H1 (cell line): ENCODE data around the gene CARD14. TPM values are rescaled to one million over a fixed set of nuclear protein-coding genes. Genes with fewer than 3 reads are reported as not detected.

Experiments used
- CTCF ChIA-PET: fragments of 300-600 bp; sonication (Branson Sonifier 250); formaldehyde crosslinking; loops from one replicate; lab custom pipeline; 2021; ENCODE audit not compliant: partially characterized antibody; lab: Charles Lee
- POLR2A ChIA-PET: fragments of 300-600 bp; sonication (Branson Sonifier 250); formaldehyde crosslinking; loops from one replicate; lab custom pipeline; 2021; ENCODE audit warnings: inconsistent platforms; ENCODE audit not compliant: partially characterized antibody; lab: Charles Lee
- DNase-seq, 2 experiments: peaks; one replicate each; pipeline versions ENCODE4 v3.0.0 to v3.0.0-alpha.2; 2010 to 2022; ENCODE audit warnings: low spot score in 2 of 2, low read depth in 1 of 2, mixed read lengths in 1 of 2
- FAIRE-seq: peaks from 2 replicates; lab custom pipeline; 2011; peaks lifted over from hg19 to GRCh38; lab: Jason Lieb, UNC
- H2AFZ ChIP-seq: 2 replicates; pipeline ENCODE4 v1.8.1; 2012; ENCODE audit warnings: low read length, inconsistent platforms
- H2AK5ac ChIP-seq: 2 replicates; pipeline ENCODE4 v1.6.1; 2013; ENCODE audit warnings: low read depth, low read length
- H2BK120ac ChIP-seq: replicated peaks from 2 replicates; pipeline ENCODE3; 2013; ENCODE audit warnings: low read depth, low read length, inconsistent platforms
- H2BK12ac ChIP-seq: 2 replicates; pipeline ENCODE4 v1.6.1; 2013; ENCODE audit warnings: low read depth, low read length
- H2BK15ac ChIP-seq: 2 replicates; pipeline ENCODE4 v1.6.1; 2013; ENCODE audit warnings: low read length
- H2BK20ac ChIP-seq: 2 replicates; pipeline ENCODE4 v1.6.1; 2013; ENCODE audit warnings: low read length
- H2BK5ac ChIP-seq: 2 replicates; pipeline ENCODE4 v1.6.1; 2013; ENCODE audit warnings: low read depth, low read length
- H3K14ac ChIP-seq: 2 replicates; pipeline ENCODE4 v1.6.1; 2013; ENCODE audit warnings: inconsistent platforms; ENCODE audit not compliant: insufficient read length
- H3K18ac ChIP-seq: 2 replicates; pipeline ENCODE4 v1.6.1; 2013; ENCODE audit warnings: low read length; ENCODE audit errors: extremely low read depth
- H3K23ac ChIP-seq: 2 replicates; pipeline ENCODE4 v1.6.1; 2013; ENCODE audit warnings: inconsistent platforms; ENCODE audit not compliant: insufficient read length
- H3K23me2 ChIP-seq: 2 replicates; pipeline ENCODE4 v1.6.1; 2013; ENCODE audit warnings: low read depth, low read length
- H3K27ac ChIP-seq: 2 replicates; pipeline ENCODE4 v1.6.1; 2011; ENCODE audit warnings: low read depth, low read length, inconsistent platforms
- H3K27me3 ChIP-seq, 4 experiments: replicated peaks in 1 of 4; 1 replicate in 1 of 4; 2 replicates in 3 of 4; pipeline versions ENCODE4 v1.6.1 to v1.8.1; 2011 to 2013; ENCODE audit warnings: low read length in 3 of 4, mild to moderate bottlenecking in 3 of 4, inconsistent platforms in 2 of 4, mixed read lengths in 2 of 4, moderate library complexity in 1 of 4; ENCODE audit not compliant: control insufficient read depth in 3 of 4, insufficient read depth in 3 of 4; ENCODE audit errors: extremely low read depth in 1 of 4
- H3K36me3 ChIP-seq, 4 experiments: 2 replicates each; pipeline versions ENCODE4 v1.6.1 to v1.8.1; 2011 to 2013; ENCODE audit warnings: mild to moderate bottlenecking in 4 of 4, low read length in 3 of 4, moderate library complexity in 2 of 4, control low read depth in 1 of 4, inconsistent platforms in 1 of 4; ENCODE audit not compliant: insufficient read depth in 4 of 4, control insufficient read depth in 2 of 4
- H3K4ac ChIP-seq: replicated peaks from 2 replicates; pipeline ENCODE3; 2013; ENCODE audit warnings: low read length, low read depth, mixed read lengths, inconsistent platforms; ENCODE audit not compliant: insufficient read length
- H3K4me1 ChIP-seq, 4 experiments: replicated peaks in 1 of 4; 1 replicate in 1 of 4; 2 replicates in 3 of 4; pipeline versions ENCODE4 v1.6.1 to v1.8.1; 2011 to 2013; ENCODE audit warnings: low read length in 3 of 4, inconsistent platforms in 2 of 4, mixed read lengths in 1 of 4; ENCODE audit not compliant: insufficient read depth in 4 of 4, control insufficient read depth in 3 of 4
- H3K4me2 ChIP-seq, 2 experiments: 2 replicates each; pipeline versions ENCODE4 v1.6.1 to v1.8.1; 2011 to 2013; ENCODE audit warnings: low read depth in 2 of 2, low read length in 2 of 2, control low read depth in 1 of 2, inconsistent platforms in 1 of 2, mild to moderate bottlenecking in 1 of 2; ENCODE audit not compliant: insufficient read depth in 1 of 2
- H3K4me3 ChIP-seq, 4 experiments: fragments of 200-600, 300-600 bp in 1 of 4; sonication (generic), shearing (Covaris generic), sonication (Bioruptor Twin) in 1 of 4; 2 replicates each; pipeline versions ENCODE4 v1.5.1 to v1.8.1; 2011 to 2016; ENCODE audit warnings: low read length in 4 of 4, low read depth in 3 of 4, control low read depth in 2 of 4, inconsistent platforms in 2 of 4, mild to moderate bottlenecking in 2 of 4, mixed read lengths in 1 of 4, moderate library complexity in 1 of 4; ENCODE audit not compliant: insufficient read depth in 2 of 4; ENCODE audit errors: extremely low read depth in 1 of 4
- H3K56ac ChIP-seq: replicated peaks from 2 replicates; pipeline ENCODE3; 2013; ENCODE audit warnings: low read depth, mild to moderate bottlenecking, mixed read lengths, low read length, inconsistent platforms; ENCODE audit not compliant: insufficient read length
- H3K79me1 ChIP-seq: 2 replicates; pipeline ENCODE4 v1.6.1; 2013; ENCODE audit warnings: low read depth, low read length, control low read depth
- H3K79me2 ChIP-seq, 2 experiments: 2 replicates each; pipeline versions ENCODE4 v1.6.1 to v1.8.1; 2012 to 2013; ENCODE audit warnings: low read length in 2 of 2, mild to moderate bottlenecking in 2 of 2, inconsistent platforms in 1 of 2; ENCODE audit not compliant: insufficient read depth in 2 of 2, control insufficient read depth in 1 of 2
- H3K9ac ChIP-seq, 4 experiments: replicated peaks in 1 of 4; 1 replicate in 1 of 4; 2 replicates in 3 of 4; pipeline versions ENCODE4 v1.6.1 to v1.8.1; 2011 to 2013; ENCODE audit warnings: low read depth in 3 of 4, low read length in 3 of 4, control low read depth in 2 of 4, mild to moderate bottlenecking in 2 of 4, moderate library complexity in 2 of 4, inconsistent platforms in 1 of 4; ENCODE audit errors: extremely low read depth in 1 of 4
- H3K9me3 ChIP-seq, 2 experiments: 2 replicates each; pipeline versions ENCODE4 v1.6.1 to v1.8.1; 2012 to 2013; ENCODE audit warnings: mild to moderate bottlenecking in 2 of 2, moderate library complexity in 2 of 2, control low read depth in 1 of 2, inconsistent platforms in 1 of 2, low read depth in 1 of 2, low read length in 1 of 2, mixed read lengths in 1 of 2; ENCODE audit not compliant: insufficient read depth in 2 of 2
- H4K20me1 ChIP-seq, 2 experiments: replicated peaks in 1 of 2; 2 replicates each; pipeline versions ENCODE3 to v1.8.1; 2011 to 2013; ENCODE audit warnings: inconsistent platforms in 2 of 2, low read length in 2 of 2, mild to moderate bottlenecking in 1 of 2; ENCODE audit not compliant: insufficient read depth in 2 of 2, control insufficient read depth in 1 of 2
- H4K5ac ChIP-seq: 2 replicates; pipeline ENCODE4 v1.6.1; 2013; ENCODE audit warnings: low read length, low read depth, mixed read lengths, inconsistent platforms; ENCODE audit not compliant: insufficient read length
- H4K8ac ChIP-seq: 2 replicates; pipeline ENCODE4 v1.8.0; 2013; ENCODE audit warnings: mild to moderate bottlenecking, moderate library complexity, low read length, inconsistent platforms; ENCODE audit not compliant: insufficient read depth; ENCODE audit errors: extremely low read depth
- H4K91ac ChIP-seq: replicated peaks from 2 replicates; pipeline ENCODE3; 2013; ENCODE audit warnings: low read length, mixed read lengths, inconsistent platforms; ENCODE audit not compliant: insufficient read length
- BACH1 ChIP-seq: IDR thresholded peaks from 2 replicates; pipeline ENCODE4 v1.6.1; 2012; ENCODE audit warnings: low read length, improper control_type of control experiment
- CREB1 ChIP-seq: IDR thresholded peaks from 2 replicates; pipeline ENCODE4 v1.6.1; 2012; ENCODE audit warnings: inconsistent platforms
- FOSL1 ChIP-seq: IDR thresholded peaks from 2 replicates; pipeline ENCODE4 v1.6.1; 2011; ENCODE audit warnings: mild to moderate bottlenecking, low read depth, low read length, moderate library complexity; ENCODE audit not compliant: insufficient read depth
- GTF2F1 ChIP-seq: IDR thresholded peaks from 2 replicates; pipeline ENCODE4 v1.6.1; 2012; ENCODE audit warnings: low read depth, low read length, improper control_type of control experiment, borderline replicate concordance
- JUN ChIP-seq: IDR thresholded peaks from 2 replicates; pipeline ENCODE4 v1.6.1; 2011; ENCODE audit warnings: low read depth, mild to moderate bottlenecking, improper control_type of control experiment, low read length
- KDM5A ChIP-seq: fragments of 200-600 bp; IDR thresholded peaks from 2 replicates; pipeline ENCODE4 v1.7.1; 2012; ENCODE audit warnings: mild to moderate bottlenecking, low read length, inconsistent platforms, mixed read lengths
- PHF8 ChIP-seq: fragments of 200-600 bp; sonication (generic); conservative IDR thresholded peaks from 2 replicates; pipeline ENCODE4 v1.7.1; 2012; ENCODE audit warnings: low read depth, mild to moderate bottlenecking, inconsistent platforms, low read length, moderate library complexity
- SIX5 ChIP-seq: IDR thresholded peaks from 2 replicates; pipeline ENCODE4 v1.6.1; 2011; ENCODE audit warnings: mild to moderate bottlenecking, low read depth, low read length
- SUZ12 ChIP-seq: fragments of 200-600 bp; sonication (generic); IDR thresholded peaks from 2 replicates; pipeline ENCODE4 v1.6.1; 2012; ENCODE audit warnings: mild to moderate bottlenecking, inconsistent platforms, low read length, moderate library complexity, mixed read lengths
- YY1 ChIP-seq: IDR thresholded peaks from 2 replicates; pipeline ENCODE4 v1.6.1; 2011; ENCODE audit warnings: low read depth, mild to moderate bottlenecking, low read length
- WGBS, 2 experiments: shearing (Covaris generic) in 1 of 2; methylation state at CpG; one replicate each; pipeline versions ENCODE4 v1.1.6 to v1.1.7; 2013 to 2015; ENCODE audit warnings: low lambda C conversion rate in 2 of 2, mixed read lengths in 2 of 2, inconsistent platforms in 1 of 2, low coverage in 1 of 2, missing lambda C conversion rate in 1 of 2; ENCODE audit not compliant: insufficient replicate concordance in 2 of 2, insufficient coverage in 1 of 2, insufficient read length in 1 of 2; ENCODE audit errors: extremely low coverage in 1 of 2, missing lambda C conversion rate in 1 of 2; 5-methylcytosine and 5-hydroxymethylcytosine counted together
- polyA plus RNA-seq, 7 experiments: library from polyadenylated mRNA; depleted of rRNA in 3 of 7; stranded (reverse) in 5 of 7; unstranded in 2 of 7; fragments of >200 nt in 5 of 7; fragments of 200-250 nt in 2 of 7; gene quantifications; 1 replicate in 5 of 7; 2 replicates in 1 of 7; 4 replicates in 1 of 7; pipeline versions ENCODE4 v1.2.1 to v1.2.3, GENCODE V29; 2011 to 2013; ENCODE audit warnings: missing spikeins in 2 of 7, mixed read lengths in 2 of 7
- total RNA-seq: library from RNA; stranded (reverse); fragmentation: NEBNext Ultra II Directional; extraction: Animal tissue kit (Norgen Biotek cat#: 25700); gene quantifications from 2 replicates; pipeline ENCODE4 v1.2.1, GENCODE V29; 2021
- TF ChIP-seq, protein P1 (sequence below): IDR thresholded peaks from 2 replicates; pipeline ENCODE4 v1.6.1; 2012; ENCODE audit warnings: low read length, inconsistent platforms
- TF ChIP-seq, protein P2 (sequence below): IDR thresholded peaks from 2 replicates; pipeline ENCODE4 v1.6.1; 2011; ENCODE audit warnings: low read depth, mild to moderate bottlenecking, low read length; ENCODE audit not compliant: insufficient read depth

CARD14 gene
- total and polyA plus RNA-seq, 2 of the 8 experiments (the other 6 are each of a cell fraction or from before 2014, with no cell fraction given): 0.08 TPM; not detected in 1

DNA sequence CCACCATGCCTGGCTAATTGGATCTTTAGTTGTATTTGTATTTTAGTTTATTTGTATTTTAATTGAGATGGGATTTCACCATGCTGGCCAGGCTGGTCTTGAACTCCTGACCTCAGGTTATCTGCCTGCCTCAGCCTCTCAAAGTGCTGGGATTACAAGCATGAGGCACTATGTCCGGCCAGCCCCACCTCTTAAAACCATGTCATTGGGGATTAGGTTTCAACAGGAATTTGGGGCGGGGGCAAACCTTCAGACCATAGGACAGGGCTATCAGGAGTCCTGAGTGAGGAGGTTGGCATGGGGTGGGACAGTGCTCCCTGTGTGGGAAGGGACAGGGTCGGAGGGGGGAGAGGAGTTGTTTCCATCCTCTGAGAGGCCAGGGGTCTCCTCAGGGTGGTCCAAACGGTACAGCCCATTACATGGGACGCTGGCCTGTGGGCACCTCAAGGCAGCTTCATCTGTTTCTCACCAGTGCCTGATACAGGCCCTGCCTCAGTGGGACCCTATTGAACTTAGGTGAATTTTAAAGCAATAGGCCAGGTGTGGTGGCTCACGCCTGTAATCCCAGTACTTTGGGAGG is 46.8 kb upstream of the CARD14 start:
- no peak overlapping the region for H3K14ac ChIP-seq
- H4K20me1 ChIP-seq: no peaks in the 10 kb centered on the region
- no peak overlapping the region for H2BK15ac ChIP-seq
- no peak overlapping the region for H2AFZ ChIP-seq
- no peaks in the 10 kb centered on the region for H3K9me3 ChIP-seq
- no peak overlapping the region for H3K4me3 ChIP-seq
- H3K27ac ChIP-seq: no peak overlapping the region
- no peaks in the 10 kb centered on the region for H3K79me1 ChIP-seq
- CTCF ChIA-PET: interaction anchor here (0.7 to 4.4 kb wide), 8 partner anchors 8 to 974 kb away, joined by 3 to 43 read pairs (median 15); partner anchors contain the start of gene GAA
- no peak overlapping the region for H4K5ac ChIP-seq
- no peak overlapping the region for H2BK20ac ChIP-seq
- no peak overlapping the region for H3K4me2 ChIP-seq
- H3K4ac ChIP-seq: no peak overlapping the region
- FAIRE-seq: no peak
- no peak for DNase-seq
- H4K91ac ChIP-seq: no peak overlapping the region
- POLR2A ChIA-PET: interaction anchor here (0.7 to 10.0 kb wide), 6 partner anchors 8 to 64 kb away, joined by 3 to 103 read pairs (median 5); no protein-coding TSS in a partner anchor
- H3K18ac ChIP-seq: no peak overlapping the region
- H2BK12ac ChIP-seq: no peak overlapping the region
- H3K79me2 ChIP-seq: no peaks in the 10 kb centered on the region
- 92% methylated on average over 6 of the region's 6 CpGs; no CpG with 5 or more reads in 1 of the 2 experiments for WGBS, 2 experiments
- no peak overlapping the region for H3K56ac ChIP-seq
- H2BK5ac ChIP-seq: no peak overlapping the region
- H3K4me1 ChIP-seq: peaks cover 0 to 15% (median 12%) of the 10 kb centered on the region in 4 experiments; a peak in 6 of 7 replicates
- H3K23me2 ChIP-seq: no peaks in the 10 kb centered on the region; the same call in 1 of the 2 replicates
- H2AK5ac ChIP-seq: no peak overlapping the region
- no peak overlapping the region for H3K23ac ChIP-seq
- H3K27me3 ChIP-seq: no peaks in the 10 kb centered on the region
- H2BK120ac ChIP-seq: no peak overlapping the region
- no peaks in the 10 kb centered on the region for H3K36me3 ChIP-seq
- no peak overlapping the region for H4K8ac ChIP-seq
- H3K9ac ChIP-seq: no peak overlapping the region
- TF ChIP-seq, protein P1, sequence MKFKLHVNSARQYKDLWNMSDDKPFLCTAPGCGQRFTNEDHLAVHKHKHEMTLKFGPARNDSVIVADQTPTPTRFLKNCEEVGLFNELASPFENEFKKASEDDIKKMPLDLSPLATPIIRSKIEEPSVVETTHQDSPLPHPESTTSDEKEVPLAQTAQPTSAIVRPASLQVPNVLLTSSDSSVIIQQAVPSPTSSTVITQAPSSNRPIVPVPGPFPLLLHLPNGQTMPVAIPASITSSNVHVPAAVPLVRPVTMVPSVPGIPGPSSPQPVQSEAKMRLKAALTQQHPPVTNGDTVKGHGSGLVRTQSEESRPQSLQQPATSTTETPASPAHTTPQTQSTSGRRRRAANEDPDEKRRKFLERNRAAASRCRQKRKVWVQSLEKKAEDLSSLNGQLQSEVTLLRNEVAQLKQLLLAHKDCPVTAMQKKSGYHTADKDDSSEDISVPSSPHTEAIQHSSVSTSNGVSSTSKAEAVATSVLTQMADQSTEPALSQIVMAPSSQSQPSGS: no peak
- TF ChIP-seq SIX5 (no peak), YY1 (no peak), FOSL1 (no peak), CREB1 (no peak), PHF8 (no peak), BACH1 (no peak), SUZ12 (no peak), JUN (no peak), GTF2F1 (no peak), KDM5A (no peak)
- TF ChIP-seq, protein P2, sequence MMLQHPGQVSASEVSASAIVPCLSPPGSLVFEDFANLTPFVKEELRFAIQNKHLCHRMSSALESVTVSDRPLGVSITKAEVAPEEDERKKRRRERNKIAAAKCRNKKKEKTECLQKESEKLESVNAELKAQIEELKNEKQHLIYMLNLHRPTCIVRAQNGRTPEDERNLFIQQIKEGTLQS: no peak
